GM19467 (cell line): ENCODE results near the gene MLEC.

Source experiments
- ATAC-seq: cut with Tn5 transposase; IDR thresholded peaks from one replicate; pipeline ENCODE4 v1.9.1; 2021; ENCODE audit warnings: mild to moderate bottlenecking, moderate library complexity; ENCODE audit not compliant: unreplicated experiment

MLEC gene

GRCh38 chr12:120739821-120740613 is 53.1 kb downstream of the MLEC start:
- ATAC-seq = no peak

DNA sequence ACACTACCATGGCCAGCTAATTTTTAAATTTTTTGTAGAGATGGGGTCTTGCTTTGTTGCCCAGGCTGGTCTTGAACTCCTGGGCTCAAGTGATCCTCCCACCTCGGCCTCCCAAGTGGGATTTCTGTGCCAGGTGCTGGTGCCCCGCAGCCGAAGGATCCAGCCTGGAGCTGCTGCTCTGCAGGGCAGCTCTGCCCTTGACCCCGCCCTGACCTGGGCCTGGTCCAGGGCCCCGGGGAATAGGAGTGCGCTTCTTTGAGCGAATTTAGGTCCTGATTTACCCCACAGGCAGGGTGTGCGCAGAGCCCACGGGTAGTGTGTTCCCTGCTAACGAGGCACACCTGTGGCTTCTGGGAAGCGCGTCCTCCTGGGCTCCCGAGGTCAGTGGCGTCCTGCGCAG is 53.9 kb downstream of the MLEC start:
- no peak for ATAC-seq

DNA sequence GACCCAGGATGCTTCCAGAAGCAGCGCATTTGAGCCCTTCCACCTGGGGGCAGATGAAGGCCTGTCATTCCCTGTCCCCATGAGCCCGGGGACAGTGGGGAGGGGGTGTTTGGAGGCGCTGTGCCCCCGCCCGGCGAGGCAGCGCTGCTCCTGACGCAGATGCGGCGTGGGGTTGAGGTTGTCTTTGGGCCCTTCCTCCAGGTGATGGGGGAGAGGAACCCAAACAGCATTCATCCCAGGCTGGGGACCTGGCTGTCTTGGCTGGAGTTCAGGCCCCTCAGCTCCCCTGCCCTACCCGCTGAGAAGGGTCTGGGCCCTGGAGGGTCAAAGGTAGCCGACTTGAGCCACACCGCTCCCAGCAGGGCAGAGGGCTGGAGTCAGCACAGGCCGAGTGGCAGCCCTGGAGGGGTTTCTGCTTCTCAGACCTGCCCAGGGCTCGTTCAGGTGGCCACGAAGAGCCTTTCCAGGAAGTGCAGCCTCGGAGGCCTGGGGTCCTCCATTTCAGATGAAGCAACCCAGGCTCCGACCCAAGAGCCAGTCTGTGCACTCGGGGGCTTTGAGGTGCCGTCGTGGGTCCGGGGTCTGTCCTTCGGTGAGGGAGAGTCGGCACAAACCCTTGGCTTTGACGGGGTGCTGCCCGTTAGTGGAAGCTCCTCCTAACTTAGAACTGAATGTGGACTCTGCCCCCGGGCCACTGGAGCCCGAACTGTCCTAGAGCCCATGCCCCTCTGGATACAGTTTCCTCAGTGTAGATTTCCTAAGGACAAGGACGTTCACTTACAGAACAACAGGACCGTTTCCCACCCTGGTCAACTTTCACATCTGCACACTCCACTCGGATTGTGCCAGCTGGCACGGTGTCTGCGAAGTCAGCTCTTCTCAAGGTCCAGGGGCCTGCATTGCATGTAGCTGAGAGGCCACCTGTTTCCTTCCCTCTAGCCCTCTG is 54.8 kb downstream of the MLEC start:
- ATAC-seq = no peak

GRCh38 chr12:120744922-120745493 is 58.1 kb downstream of the MLEC start:
- ATAC-seq = no peak

DNA sequence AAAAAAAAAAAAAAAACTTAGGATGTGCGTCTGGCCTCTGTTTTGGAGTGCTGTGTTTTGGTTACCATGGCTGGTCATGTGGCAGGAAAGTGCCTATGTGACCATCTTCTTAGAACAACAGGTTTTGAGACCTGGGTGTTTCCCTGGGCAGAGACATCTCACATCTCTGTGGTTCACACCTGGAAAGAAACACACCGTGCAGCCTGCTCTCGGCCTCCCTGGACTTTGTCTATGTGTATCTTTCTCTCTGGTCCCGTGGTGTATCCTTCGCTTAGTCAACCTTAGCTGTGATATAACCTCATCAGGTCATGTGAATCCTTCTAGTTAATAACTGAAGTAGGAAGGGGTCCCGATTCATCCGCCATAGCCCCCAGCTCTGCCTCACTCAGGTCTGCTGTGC is 61.3 kb downstream of the MLEC start:
- no peak for ATAC-seq

- ATAC-seq = no peak
These were observed 62.3 kb downstream of the MLEC start for GRCh38 chr12:120749256-120749655.

DNA sequence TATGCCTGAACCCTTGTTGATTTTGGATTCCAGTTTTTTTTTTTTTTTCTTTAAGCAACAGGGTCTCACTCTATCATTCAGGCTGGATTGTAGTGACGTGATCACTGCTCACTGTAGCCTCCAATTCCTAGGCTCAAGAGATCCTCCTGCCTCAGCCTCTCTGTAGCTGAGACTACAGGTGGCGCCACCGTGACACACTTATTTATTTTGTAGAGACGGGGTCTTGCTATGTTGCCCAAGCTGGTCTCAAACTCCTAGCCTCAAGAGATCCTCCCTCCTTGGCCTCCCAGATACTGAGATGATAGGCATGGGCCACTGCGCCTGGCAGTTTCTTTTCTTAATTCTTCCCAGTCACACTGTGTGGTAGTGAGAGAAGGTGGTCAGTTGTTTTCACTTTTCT is 63.9 kb downstream of the MLEC start:
- ATAC-seq = no peak

DNA sequence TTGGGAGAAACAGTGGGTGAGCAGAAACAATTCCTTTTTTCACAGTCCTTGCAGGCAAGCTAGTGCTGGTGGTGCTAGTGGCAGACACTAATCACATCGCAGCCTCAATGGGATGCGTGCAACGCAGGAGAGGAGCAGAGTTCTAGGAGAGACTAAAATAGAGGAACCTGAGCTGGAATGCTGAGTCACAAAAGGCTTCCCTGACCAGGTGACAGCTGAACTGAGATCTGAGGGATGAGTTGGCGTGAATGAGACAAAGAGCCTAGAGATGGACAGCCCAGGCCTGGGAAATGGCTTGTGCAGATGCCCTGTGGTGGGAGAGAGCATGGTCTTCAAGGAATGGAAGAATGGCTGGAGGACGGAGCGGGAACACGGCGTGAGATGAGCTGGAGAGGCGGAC is 64.4 kb downstream of the MLEC start:
- ATAC-seq = no peak
